Fibroblast of skin of right biceps (primary cell): ENCODE measurements around the gene EPHA2.
"Not testable (repeated sequence)": the region's sequence is repeated elsewhere in the genome, so short reads cannot be mapped to it uniquely, and the experiment has no call there.

Experiments
- DNase-seq: peaks from one replicate; pipeline ENCODE4 v3.0.0-alpha.2; 2013

EPHA2 gene

GRCh38 chr1:16117369-16117768 lies 38.5 kb downstream of the EPHA2 start:
- peak; percentile 62 for DNase-seq

DNA sequence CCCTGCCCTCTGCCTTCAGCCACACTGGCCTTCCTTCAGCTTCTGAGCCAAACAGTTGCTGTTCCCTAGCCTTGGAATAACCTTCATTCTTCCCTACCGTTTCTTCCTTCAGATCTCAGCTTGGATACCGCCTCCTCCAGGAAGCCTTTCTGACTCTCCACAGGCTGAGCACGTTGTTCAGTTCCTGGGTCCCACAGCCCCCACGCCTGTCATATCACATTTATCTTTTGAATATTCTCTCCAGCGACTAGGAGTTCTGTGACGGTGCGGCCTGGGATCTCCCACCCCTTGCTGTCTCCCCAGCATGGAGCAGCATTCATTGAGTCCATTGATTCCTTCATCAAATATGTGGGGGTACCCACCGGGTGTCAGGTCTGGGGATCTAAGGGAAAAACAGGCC lies 39.2 kb downstream of the EPHA2 start:
- DNase-seq: no peak

DNA sequence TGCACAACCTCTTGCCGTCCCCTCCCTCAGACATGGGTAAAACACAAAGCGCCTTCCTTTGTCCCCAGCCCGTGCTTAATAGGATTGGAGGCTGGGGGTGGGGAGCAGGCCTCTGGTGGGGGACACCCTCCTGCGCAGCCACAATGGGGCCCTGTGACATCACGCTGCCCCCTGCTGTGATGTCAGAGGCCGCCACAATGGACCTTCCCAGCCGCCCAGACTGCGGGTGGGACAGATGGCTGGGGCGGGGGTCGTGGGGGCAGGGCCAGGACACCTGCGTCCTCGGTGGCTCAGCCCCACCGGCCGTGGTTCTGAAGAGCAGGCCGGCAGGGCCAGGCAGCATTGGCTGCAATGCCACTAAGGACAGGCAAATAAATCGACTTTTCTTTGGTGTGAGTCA lies 39.9 kb downstream of the EPHA2 start:
- no peak for DNase-seq

- no peak for DNase-seq
Measured at GRCh38 chr1:16115468-16115983, 40.3 kb downstream of the EPHA2 start.

- DNase-seq: no peak
Measured at GRCh38 chr1:16114527-16115467, 41.1 kb downstream of the EPHA2 start.

DNA sequence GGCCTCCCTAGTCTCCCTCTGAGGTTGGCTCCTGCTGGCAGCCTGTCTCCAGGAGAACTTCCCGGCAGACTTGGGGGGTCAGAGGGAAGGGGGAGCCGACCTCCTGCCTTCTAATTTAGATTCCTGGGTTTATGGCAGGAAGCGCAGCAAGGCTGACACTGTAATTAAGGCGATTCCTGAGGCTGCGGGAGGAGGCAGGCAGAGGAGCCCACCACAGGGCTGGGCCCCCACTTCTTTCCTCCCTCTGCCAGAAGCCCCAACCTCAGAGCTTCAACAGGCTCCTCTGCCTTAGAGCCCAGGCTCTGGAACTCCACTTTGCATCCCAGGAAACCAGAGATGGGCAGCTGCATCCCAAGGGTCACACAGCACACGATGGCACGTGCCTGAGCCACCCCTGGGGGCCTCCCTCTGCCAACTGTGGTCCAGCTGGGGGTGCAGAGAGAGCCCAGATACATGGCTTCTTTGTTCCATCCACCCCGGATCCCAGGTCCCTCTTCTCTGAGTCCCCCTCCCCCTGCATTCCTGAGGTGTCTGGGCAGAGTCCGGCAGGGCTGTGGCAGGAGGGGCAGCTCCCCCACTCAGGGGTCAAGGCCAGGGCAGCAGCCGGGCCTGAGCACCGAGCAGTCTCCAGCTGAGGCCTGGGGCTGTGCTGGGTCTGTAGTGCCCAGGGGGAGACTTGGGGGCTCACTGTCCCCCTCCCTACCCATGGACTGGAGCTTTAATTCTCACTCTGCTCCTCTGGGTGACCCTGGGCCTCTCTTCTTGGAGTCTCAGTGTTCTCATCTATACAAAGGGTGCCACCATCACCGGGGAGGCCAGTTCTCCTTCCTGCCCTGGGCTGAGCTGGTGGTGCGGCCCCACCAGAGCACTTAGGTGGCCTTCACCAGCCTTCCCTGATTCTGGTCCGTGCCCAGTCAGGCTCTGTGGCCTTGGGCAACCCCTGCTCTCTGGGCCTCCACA lies 43.0 kb downstream of the EPHA2 start:
- peak; percentile 60 for DNase-seq

DNA sequence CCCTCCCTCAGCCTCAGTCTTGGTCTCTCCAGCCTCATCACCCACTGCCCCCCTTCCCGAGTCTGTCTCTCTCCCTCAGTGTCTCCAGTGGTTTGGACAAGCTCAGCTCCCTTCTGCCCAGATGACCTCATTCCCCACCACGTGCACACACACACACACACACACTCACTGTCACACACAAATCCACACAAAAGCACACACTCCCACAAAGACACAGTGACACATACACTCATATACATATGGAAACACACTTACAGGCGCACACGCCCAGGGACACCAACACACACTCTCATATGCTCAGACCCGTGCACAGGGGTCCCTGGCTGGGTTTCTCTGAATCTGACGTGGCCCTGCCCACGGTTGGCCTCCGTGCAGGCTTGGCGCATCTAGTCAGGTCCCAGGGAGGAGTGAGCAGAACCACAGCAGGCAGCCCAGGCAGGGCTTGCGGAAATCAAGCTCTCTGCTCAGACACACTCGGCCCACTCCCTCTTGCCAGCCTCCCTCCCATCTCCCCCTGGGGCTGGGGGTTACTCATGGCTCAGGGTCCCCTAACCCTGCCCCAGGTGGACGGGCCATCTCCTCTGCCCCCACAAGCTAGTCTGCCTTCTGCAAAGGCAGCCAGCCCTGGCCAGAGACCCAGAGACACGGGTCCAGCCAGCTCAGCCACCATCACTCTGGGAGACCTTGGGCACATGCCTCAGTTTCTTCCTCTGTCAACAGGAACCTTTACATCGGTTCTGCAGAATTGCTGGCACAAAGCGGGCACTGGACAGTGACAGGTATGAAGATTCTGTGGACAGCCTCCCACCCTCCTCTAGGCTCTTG lies 43.9 kb downstream of the EPHA2 start:
- DNase-seq: peak; percentile 80

GRCh38 chr1:16110884-16111283 lies 45.0 kb downstream of the EPHA2 start:
- DNase-seq: no peak

DNA sequence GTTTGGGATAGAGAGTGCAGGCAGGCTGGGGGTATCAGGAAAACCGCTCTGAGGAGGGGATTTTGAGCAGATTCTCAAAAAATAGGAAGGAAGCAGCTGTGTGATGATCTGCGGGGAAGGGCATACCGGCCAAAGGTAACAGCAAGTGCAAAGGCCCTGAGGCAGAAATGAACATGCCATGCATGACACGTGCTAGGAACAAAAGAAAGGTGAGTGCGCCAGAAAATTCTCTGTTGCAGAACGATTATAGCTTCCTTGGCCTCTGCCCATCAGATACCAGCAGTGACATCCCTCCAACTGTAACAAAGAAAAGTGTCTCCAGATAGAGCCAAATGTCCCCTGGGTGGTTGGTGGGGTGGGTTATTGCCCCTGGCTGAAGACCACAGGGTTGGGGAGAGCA lies 45.4 kb downstream of the EPHA2 start:
- DNase-seq: no peak

DNA sequence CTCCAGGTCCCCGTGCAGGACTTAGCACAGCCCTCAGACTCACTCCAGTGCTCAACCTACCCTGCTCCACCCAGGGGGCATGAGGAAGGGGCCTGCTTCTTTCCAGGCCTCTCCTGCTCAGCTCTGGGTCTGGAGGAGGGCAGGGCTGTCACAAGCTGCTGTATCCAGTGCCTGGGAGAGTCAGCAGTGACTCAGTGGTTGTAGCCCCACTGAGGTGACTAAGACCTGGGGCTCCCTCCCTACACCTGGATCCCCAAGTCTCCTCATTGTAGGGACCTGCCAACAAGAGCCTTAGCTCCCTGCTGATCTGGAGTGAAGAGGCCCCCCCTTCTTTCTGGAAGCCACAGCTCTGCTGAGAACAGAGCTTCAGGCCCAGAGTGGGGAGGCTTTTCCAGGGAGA lies 46.3 kb downstream of the EPHA2 start:
- no peak for DNase-seq

GRCh38 chr1:16107039-16107438 lies 48.8 kb downstream of the EPHA2 start:
- DNase-seq: not testable (repeated sequence)

DNA sequence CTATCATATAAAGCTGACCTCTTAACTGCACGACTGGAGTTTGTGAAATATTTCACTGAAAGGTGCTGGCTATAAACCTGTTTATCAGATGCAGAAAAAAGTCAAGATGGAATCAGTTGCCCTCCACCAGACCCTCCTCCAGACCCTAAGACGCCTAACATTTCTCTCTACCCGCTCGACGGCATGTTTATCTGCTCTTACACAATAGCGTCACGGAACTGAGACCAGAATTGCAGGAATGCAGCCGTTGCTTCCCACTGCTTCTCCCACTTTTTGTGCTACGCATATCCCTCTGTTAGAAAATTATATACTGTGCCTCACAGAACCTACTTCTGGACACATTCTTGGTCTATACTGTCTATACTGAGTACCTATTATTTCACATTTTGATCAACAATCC lies 54.2 kb downstream of the EPHA2 start:
- no peak for DNase-seq

- no peak for DNase-seq
Measured at GRCh38 chr1:16099412-16099811, 56.5 kb downstream of the EPHA2 start.

DNA sequence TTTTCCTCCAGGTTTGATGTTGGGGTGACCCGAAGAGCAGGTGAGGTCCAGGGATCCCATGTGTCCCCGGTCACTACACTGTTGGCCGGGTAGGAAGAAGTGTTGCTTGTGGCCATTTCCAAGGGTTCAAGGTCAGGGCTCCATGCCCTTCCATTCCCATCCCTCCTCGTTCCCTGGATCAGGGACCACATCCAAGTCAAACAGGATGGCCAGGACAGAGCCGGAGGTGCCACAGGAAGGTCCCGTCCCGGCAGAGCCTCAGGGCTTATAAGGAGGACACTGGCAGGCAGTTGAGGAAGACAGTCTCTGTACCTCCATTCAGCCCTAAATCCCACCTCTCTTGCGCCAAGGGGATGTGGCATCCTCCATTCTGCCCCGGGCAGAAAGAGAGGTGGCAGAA lies 60.4 kb downstream of the EPHA2 start:
- no peak for DNase-seq

DNA sequence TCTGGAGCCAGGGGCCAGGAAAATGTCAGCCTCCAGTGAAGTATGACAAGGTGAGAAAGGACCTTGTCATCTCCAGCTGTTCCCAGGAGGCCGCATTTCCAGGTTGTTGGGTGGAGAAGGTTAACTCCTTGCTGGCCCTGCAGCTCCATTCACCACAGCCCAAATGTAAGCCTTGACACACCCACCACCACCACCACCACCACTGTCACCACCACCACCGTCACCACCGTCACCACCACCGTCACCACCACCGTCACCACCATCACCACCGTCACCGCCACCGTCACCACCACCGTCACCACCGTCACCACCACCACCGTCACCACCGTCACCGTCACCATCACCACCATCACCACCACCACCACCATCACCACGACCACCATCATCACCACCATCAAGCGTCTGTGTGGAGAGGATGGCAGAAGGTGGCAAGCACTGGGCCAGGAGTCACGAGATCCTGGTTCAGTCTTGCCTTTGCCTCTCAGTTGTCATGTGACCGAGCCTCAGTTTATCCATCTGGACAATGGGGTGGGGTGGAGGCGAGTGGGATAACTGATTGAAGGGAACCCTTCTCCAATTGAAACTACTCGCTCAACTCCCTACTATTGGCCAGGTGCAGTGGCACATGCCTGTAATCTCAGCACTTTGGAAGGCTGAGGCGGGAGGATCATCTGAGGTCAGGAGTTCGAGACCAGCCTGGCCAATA lies 61.3 kb downstream of the EPHA2 start:
- DNase-seq: no peak

DNA sequence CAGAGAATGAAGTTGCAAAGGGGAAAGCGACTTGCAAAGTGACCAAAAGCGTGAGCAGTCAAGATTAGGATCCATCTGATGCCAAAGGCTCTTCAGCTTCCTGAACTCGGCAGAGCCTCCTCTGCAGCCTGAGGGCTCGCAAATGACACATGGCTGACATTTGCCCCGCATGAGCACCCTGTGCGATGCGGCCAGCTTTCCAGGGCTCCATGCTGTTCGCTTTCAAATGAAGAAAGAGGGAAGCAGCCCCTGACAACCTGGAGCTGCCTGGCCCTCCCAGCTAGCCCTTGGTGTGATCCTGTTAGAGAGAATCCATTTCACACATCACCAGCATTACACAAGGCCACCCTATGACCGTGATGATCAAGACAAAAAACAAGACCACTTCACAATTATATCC lies 62.3 kb downstream of the EPHA2 start:
- no peak for DNase-seq

- no peak for DNase-seq
Measured at GRCh38 chr1:16092923-16093511, 62.9 kb downstream of the EPHA2 start.

GRCh38 chr1:16092097-16092922 lies 63.6 kb downstream of the EPHA2 start:
- no peak for DNase-seq

DNA sequence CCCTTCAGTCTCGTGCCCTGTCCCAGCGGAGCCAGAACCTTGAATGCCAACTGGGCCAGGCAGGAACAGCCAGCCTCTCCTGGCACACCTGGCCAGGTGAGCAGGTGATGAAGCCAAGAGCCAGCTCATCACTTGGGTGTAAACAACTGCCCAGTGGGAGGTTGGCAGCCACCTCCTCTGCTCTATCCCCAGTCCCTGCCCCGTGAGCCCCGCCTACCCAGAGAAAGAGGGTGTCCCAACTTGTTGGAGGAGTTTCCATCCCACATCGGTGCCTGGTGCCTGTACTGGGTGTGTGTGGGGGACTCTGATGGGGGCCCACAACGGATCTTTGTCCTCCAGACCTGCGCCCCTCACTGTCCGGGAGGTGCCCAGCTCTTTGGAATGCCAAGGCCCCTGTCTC lies 64.6 kb downstream of the EPHA2 start:
- no peak for DNase-seq

- no peak for DNase-seq
Measured at GRCh38 chr1:16090076-16090826, 65.6 kb downstream of the EPHA2 start.
